Body of pancreas (tissue), 4 donors: ENCODE data around the gene IL7R. TPM values are rescaled to one million over a fixed set of nuclear protein-coding genes. Genes with fewer than 3 reads are reported as not detected.
A peak's percentile ranks its signal among the peaks of the same experiment; 100 is the strongest.

Experiments used
- ATAC-seq: fragments of 150-250 bp; one replicate; pipeline ENCODE4 v1.9.1; 2016
- DNase-seq, 4 donors: peaks; one replicate each; pipeline ENCODE4 v3.0.0-alpha.2; 2019
- H3K27ac ChIP-seq, 4 donors: fragments of 200-600 bp; sonication (generic); 1 replicate in 3 of 4; 2 replicates in 1 of 4; pipeline versions ENCODE4 v1.5.1 to v1.6.1; 2016 to 2019; ENCODE audit warnings: mild to moderate bottlenecking in 1 of 4, mixed read lengths in 1 of 4, moderate library complexity in 1 of 4
- H3K27me3 ChIP-seq, 2 donors: fragments of 200-600 bp; sonication (generic); one replicate each; pipeline ENCODE4 v1.6.0; 2016; ENCODE audit warnings: mild to moderate bottlenecking in 1 of 2
- H3K36me3 ChIP-seq, 2 donors: fragments of 200-600 bp; sonication (generic); replicated peaks in 1 of 2; 2 replicates each; pipeline ENCODE4 v1.5.1; 2016; ENCODE audit warnings: low read depth in 2 of 2; ENCODE audit not compliant: insufficient read depth in 1 of 2
- H3K4me1 ChIP-seq: fragments of 200-600 bp; sonication (generic); one replicate; pipeline ENCODE4 v1.6.0; 2016
- H3K4me3 ChIP-seq, 2 donors: fragments of 200-600 bp; sonication (generic); 1 replicate in 1 of 2; 2 replicates in 1 of 2; pipeline ENCODE4 v1.5.1; 2016 to 2019
- H3K9me3 ChIP-seq, 3 donors: fragments of 200-600 bp; sonication (generic); 1 replicate in 2 of 3; 2 replicates in 1 of 3; pipeline ENCODE4 v1.5.1; 2016
- CTCF ChIP-seq, 7 experiments: fragments of 450-650 bp in 4 of 7; fragments of 200-600 bp in 3 of 7; sonication (generic) in 3 of 7; IDR thresholded peaks; one replicate each; pipeline ENCODE4 v1.5.1; 2016 to 2019; ENCODE audit warnings: antibody characterized with exemption in 7 of 7
- POLR2A ChIP-seq, 3 donors: fragments of 450-650 bp; IDR thresholded peaks; one replicate each; pipeline ENCODE4 v1.6.1; 2016; ENCODE audit warnings: antibody characterized with exemption in 3 of 3, mild to moderate bottlenecking in 2 of 3
- WGBS, 2 donors: methylation state at CpG; one replicate each; pipeline ENCODE4 v1.1.5; 2017; 5-methylcytosine and 5-hydroxymethylcytosine counted together
- intact Hi-C: fragments of 100-400 bp; cut with DNase I; formaldehyde crosslinking; loops from one replicate; pipeline ENCODE4 v1.15.1; 2023
- total RNA-seq, 2 donors: library from RNA; depleted of rRNA; stranded (reverse); fragments of >200 nt; gene quantifications; one replicate each; pipeline ENCODE4 v1.1.0, GENCODE V29; 2016

The IL7R gene
- total RNA-seq, 2 donors from 2014 or later, result 13.5 to 27.0 TPM

- WGBS, 2 donors, result 67 to 73% methylated on average over 11 of the region's 11 CpGs
- intact Hi-C loops, result no loop called here
- Histone ChIP-seq H3K4me3 (no peak overlapping the region), H3K36me3 (no peaks in the 10 kb centered on the region), H3K9me3 (no peaks in the 10 kb centered on the region), H3K27ac (no peak overlapping the region), H3K27me3 (no peaks in the 10 kb centered on the region), H3K4me1 (no peaks in the 10 kb centered on the region)
- TF ChIP-seq CTCF (IDR thresholded peaks at IDR 0.05) (no peak), POLR2A (IDR thresholded peaks at IDR 0.05) (no peak)
- ATAC-seq, result no peak
- no peak for DNase-seq
These were observed 47.9 kb downstream of the IL7R start for GRCh38 chr5:35904443-35905132.

GRCh38 chr5:35908228-35908627 lies 51.5 kb downstream of the IL7R start:
- no peaks in the 10 kb centered on the region for H3K36me3 ChIP-seq
- H3K9me3 ChIP-seq, result no peaks in the 10 kb centered on the region
- intact Hi-C loops, result no loop called here
- H3K4me3 ChIP-seq, result no peak overlapping the region
- 26 to 40% methylated on average over 1 of the region's 1 CpG for WGBS, 2 donors
- no peaks in the 10 kb centered on the region for H3K27me3 ChIP-seq
- no peak for ATAC-seq
- no peak overlapping the region for H3K27ac ChIP-seq
- TF ChIP-seq CTCF (IDR thresholded peaks at IDR 0.05), result no peak
- TF ChIP-seq POLR2A (IDR thresholded peaks at IDR 0.05), result no peak
- no peak for DNase-seq
- H3K4me1 ChIP-seq, result no peaks in the 10 kb centered on the region

GRCh38 chr5:35908814-35909213 lies 52.1 kb downstream of the IL7R start:
- Histone ChIP-seq H3K27me3 (no peaks in the 10 kb centered on the region), H3K4me3 (no peak overlapping the region), H3K9me3 (no peaks in the 10 kb centered on the region), H3K27ac (no peak overlapping the region), H3K36me3 (no peaks in the 10 kb centered on the region), H3K4me1 (no peaks in the 10 kb centered on the region)
- ATAC-seq (no peak), DNase-seq (no peak)
- TF ChIP-seq CTCF (IDR thresholded peaks at IDR 0.05) (no peak), POLR2A (IDR thresholded peaks at IDR 0.05) (no peak)
- intact Hi-C loops, result no loop called here

- no peak overlapping the region for H3K4me3 ChIP-seq
- H3K36me3 ChIP-seq, result no peaks in the 10 kb centered on the region
- H3K27ac ChIP-seq, result no peak overlapping the region
- DNase-seq (peak in 1 of 4 donors; percentile 13), ATAC-seq (no peak)
- no peaks in the 10 kb centered on the region for H3K27me3 ChIP-seq
- peaks cover 0 to 7% (median 0%) of the 10 kb centered on the region in 3 donors for H3K9me3 ChIP-seq
- intact Hi-C loops, result no loop called here
- WGBS, 2 donors, result 56 to 60% methylated on average over 4 of the region's 4 CpGs
- TF ChIP-seq CTCF (IDR thresholded peaks at IDR 0.05) (no peak), POLR2A (IDR thresholded peaks at IDR 0.05) (no peak)
- no peaks in the 10 kb centered on the region for H3K4me1 ChIP-seq
These were observed 62.5 kb downstream of the IL7R start for GRCh38 chr5:35919191-35919590.

- Histone ChIP-seq H3K36me3 (no peaks in the 10 kb centered on the region), H3K9me3 (peaks cover 0 to 7% (median 0%) of the 10 kb centered on the region in 3 donors), H3K4me1 (no peaks in the 10 kb centered on the region), H3K27me3 (peaks cover 0 to 14% of the 10 kb centered on the region in 2 donors), H3K4me3 (no peak overlapping the region), H3K27ac (no peak overlapping the region)
- TF ChIP-seq CTCF (IDR thresholded peaks at IDR 0.05), result no peak
- no peak for TF ChIP-seq POLR2A (IDR thresholded peaks at IDR 0.05)
- intact Hi-C loops, result loop anchor here (10.0 kb wide), 1 partner anchor 146 kb away; no protein-coding TSS in a partner anchor
- ATAC-seq (no peak), DNase-seq (no peak)
- WGBS, 2 donors, result 58 to 63% methylated on average over 5 to 11 of the region's 11 CpGs
These were observed 64.2 kb downstream of the IL7R start for GRCh38 chr5:35920890-35921289.
